GM12878 (cell line): ENCODE measurements around the gene EIF6. TPM values are rescaled to one million over a fixed set of nuclear protein-coding genes. Genes with fewer than 3 reads are reported as not detected.
A peak's percentile ranks its signal among the peaks of the same experiment; 100 is the strongest.

Experiments
- ATAC-seq: fragments of 200-7000 bp; cut with Tn5 transposase; 3 replicates; pipeline ENCODE4 v1.9.1; 2020; ENCODE audit warnings: mild to moderate bottlenecking, moderate library complexity
- BruUV-seq: library from RNA; stranded (reverse); fragments of 400-500 nt; replicated peaks from 2 replicates; lab custom pipeline; 2021; lab: Mats Ljungman, UMichigan
- CTCF ChIA-PET: fragments of 300-600 bp; sonication (Branson Sonifier 250); formaldehyde crosslinking; extraction: SDS; loops from one replicate; lab custom pipeline; 2021; ENCODE audit warnings: inconsistent platforms; lab: Yijun Ruan, JAX
- POLR2A ChIA-PET: fragments of 350-600 bp; formaldehyde crosslinking; extraction: SDS; loops from one replicate; lab custom pipeline; 2021; ENCODE audit warnings: inconsistent platforms; lab: Charles Lee
- RAD21 ChIA-PET: fragments of 300-600 bp; sonication (Branson Sonifier 250); formaldehyde crosslinking; loops from one replicate; lab custom pipeline; 2023; ENCODE audit warnings: antibody characterized with exemption; ENCODE audit not compliant: unreplicated experiment; lab: Charles Lee
- SMC1A ChIA-PET: fragments of 300-600 bp; sonication (Branson Sonifier 250); formaldehyde crosslinking; loops from one replicate; lab custom pipeline; 2023; ENCODE audit not compliant: unreplicated experiment, uncharacterized antibody; lab: Charles Lee
- DNase-seq: peaks from one replicate; pipeline ENCODE4 v3.0.0-alpha.2; 2011; ENCODE audit warnings: low read depth, low spot score
- FAIRE-seq: peaks from 3 replicates; lab custom pipeline; 2011; peaks lifted over from hg19 to GRCh38; lab: Jason Lieb, UNC
- H2AFZ ChIP-seq: 2 replicates; pipeline ENCODE4 v1.6.0; 2011; ENCODE audit warnings: low read depth, low read length, control low read depth; ENCODE audit not compliant: control insufficient read depth
- H3K27ac ChIP-seq: 2 replicates; pipeline ENCODE4 v1.5.1; 2011; ENCODE audit warnings: control low read depth; ENCODE audit not compliant: control insufficient read depth, insufficient read depth
- H3K27me3 ChIP-seq, 2 experiments: replicated peaks in 1 of 2; 2 replicates each; pipeline versions ENCODE4 v1.6.0 to v1.6.1; 2011; ENCODE audit warnings: low read length in 1 of 2; ENCODE audit not compliant: control insufficient read depth in 2 of 2, insufficient read depth in 2 of 2
- H3K36me3 ChIP-seq, 2 experiments: 2 replicates each; pipeline ENCODE4 v1.5.1; 2011; ENCODE audit warnings: low read length in 1 of 2; ENCODE audit not compliant: control insufficient read depth in 2 of 2, insufficient read depth in 2 of 2
- H3K4me1 ChIP-seq: 2 replicates; pipeline ENCODE4 v1.6.1; 2011; ENCODE audit warnings: mild to moderate bottlenecking, low read length, moderate library complexity, mixed read lengths; ENCODE audit not compliant: control insufficient read depth, insufficient read depth
- H3K4me2 ChIP-seq: 2 replicates; pipeline ENCODE4 v1.6.0; 2011; ENCODE audit warnings: control low read depth; ENCODE audit not compliant: control insufficient read depth, insufficient read depth
- H3K4me3 ChIP-seq: fragments of 200-600 bp; sonication (generic); 2 replicates; pipeline ENCODE4 v1.5.1; 2016
- H3K79me2 ChIP-seq: 2 replicates; pipeline ENCODE4 v1.6.0; 2011; ENCODE audit warnings: low read length; ENCODE audit not compliant: control insufficient read depth, insufficient read depth
- H3K9ac ChIP-seq: 2 replicates; pipeline ENCODE4 v1.8.0; 2011; ENCODE audit warnings: low read length, control low read depth, mixed read lengths; ENCODE audit not compliant: control insufficient read depth, insufficient read depth
- H3K9me3 ChIP-seq: replicated peaks from 3 replicates; pipeline ENCODE4 v1.5.1; 2011; ENCODE audit warnings: mild to moderate bottlenecking, low read length; ENCODE audit not compliant: control insufficient read depth, insufficient read depth
- H4K20me1 ChIP-seq: 2 replicates; pipeline ENCODE4 v1.6.0; 2011; ENCODE audit not compliant: control insufficient read depth, insufficient read depth
- ASH2L ChIP-seq: fragments of 300-600, 200-600 bp; sonication (generic); IDR thresholded peaks from 2 replicates; pipeline ENCODE4 v1.6.1; 2017; ENCODE audit warnings: low read depth, mild to moderate bottlenecking, borderline replicate concordance
- ATF3 ChIP-seq: IDR thresholded peaks from 2 replicates; pipeline ENCODE4 v1.6.1; 2011; ENCODE audit warnings: low read depth, mild to moderate bottlenecking, low read length, moderate library complexity, borderline replicate concordance; ENCODE audit errors: extremely low read depth
- CTCF ChIP-seq, 3 experiments: IDR thresholded peaks in 2 of 3; conservative IDR thresholded peaks in 1 of 3; 2 replicates each; pipeline ENCODE4 v1.5.1; 2011; ENCODE audit warnings: low read depth in 3 of 3, low read length in 3 of 3, mild to moderate bottlenecking in 3 of 3, control low read depth in 2 of 3, moderate library complexity in 2 of 3, inconsistent platforms in 1 of 3, mixed read lengths in 1 of 3; ENCODE audit not compliant: control insufficient read depth in 2 of 3, insufficient read depth in 1 of 3; ENCODE audit errors: extremely low read depth in 1 of 3
- RAD21 ChIP-seq: IDR thresholded peaks from 2 replicates; pipeline ENCODE4 v1.6.1; 2011; ENCODE audit warnings: mild to moderate bottlenecking, low read depth, low read length, moderate library complexity; ENCODE audit not compliant: insufficient read depth
- RCOR1 ChIP-seq: conservative IDR thresholded peaks from 2 replicates; pipeline ENCODE4 v1.6.1; 2012; ENCODE audit warnings: low read depth, low read length, improper control_type of control experiment
- SREBF1 ChIP-seq: IDR thresholded peaks from 2 replicates; pipeline ENCODE4 v1.6.1; 2012; ENCODE audit warnings: mild to moderate bottlenecking, low read length
- STAT1 ChIP-seq: fragments of 450-650 bp; conservative IDR thresholded peaks from 2 replicates; pipeline ENCODE4 v1.6.1; 2014; ENCODE audit warnings: antibody characterized with exemption, mild to moderate bottlenecking
- USF2 ChIP-seq: IDR thresholded peaks from 2 replicates; pipeline ENCODE4 v1.6.1; 2011; ENCODE audit warnings: low read depth, low read length, improper control_type of control experiment, borderline replicate concordance
- ZNF217 ChIP-seq: fragments of 450-650 bp; IDR thresholded peaks from 2 replicates; pipeline ENCODE4 v1.6.1; 2017; ENCODE audit warnings: antibody characterized with exemption, mild to moderate bottlenecking
- WGBS: methylation state at CpG from one replicate; pipeline ENCODE4 v1.1.6; 2016; ENCODE audit warnings: low lambda C conversion rate; ENCODE audit not compliant: insufficient replicate concordance, insufficient coverage; ENCODE audit errors: missing lambda C conversion rate; 5-methylcytosine and 5-hydroxymethylcytosine counted together
- in situ Hi-C: fragments of 300-500 bp; cut with MboI; formaldehyde crosslinking; loops from 9 replicates; pipeline ENCODE4 v1.14.3; 2018; ENCODE audit warnings: mixed read lengths
- intact Hi-C: fragments of 100-400 bp; cut with micrococcal nuclease; formaldehyde crosslinking; loops from one replicate; pipeline ENCODE4 v1.14.2; 2022; ENCODE audit not compliant: unreplicated experiment
- polyA plus RNA-seq, 11 experiments: library from polyadenylated mRNA; depleted of rRNA in 4 of 11; unstranded in 6 of 11; stranded (reverse) in 5 of 11; fragments of >200 nt; fragmentation: Nextera tagmentation in 4 of 11; fragmentation: Illumina TruSeq in 1 of 11; extraction: Ambion mirVana in 4 of 11; extraction: Trizol in 1 of 11; gene quantifications; 1 replicate in 1 of 11; 2 replicates in 10 of 11; pipeline versions ENCODE4 v1.2.1 to v1.2.3, GENCODE V29; 2011 to 2016; ENCODE audit warnings: inconsistent platforms in 2 of 11, missing spikeins in 2 of 11, low read depth in 1 of 11
- total RNA-seq, 4 experiments: library from RNA; depleted of rRNA in 3 of 4; stranded (reverse); fragments of >200 nt in 3 of 4; fragmentation: Illumina TruSeq in 1 of 4; extraction: Trizol in 1 of 4; gene quantifications; 2 replicates each; pipeline versions ENCODE4 v1.2.1 to v1.2.3, GENCODE V29; 2013 to 2021

The EIF6 gene
- total and polyA plus RNA-seq, 10 of the 15 experiments (the other 5 are each of a cell fraction or from before 2014, with no cell fraction given) = 127 to 607 (median 197) TPM

GRCh38 chr20:35306931-35307517 is 22.5 kb upstream of the EIF6 start:
- Histone ChIP-seq H4K20me1 (no peaks in the 10 kb centered on the region), H2AFZ (no peak overlapping the region), H3K4me3 (no peak overlapping the region), H3K36me3 (peaks cover 3 to 5% of the 10 kb centered on the region in 2 experiments; a peak in 3 of 4 replicates), H3K9me3 (no peaks in the 10 kb centered on the region), H3K9ac (no peak overlapping the region), H3K27ac (no peak overlapping the region), H3K4me2 (no peak overlapping the region), H3K79me2 (no peaks in the 10 kb centered on the region), H3K27me3 (no peaks in the 10 kb centered on the region), H3K4me1 (peaks cover 3% of the 10 kb centered on the region)
- DNase-seq (no peak), FAIRE-seq (no peak), ATAC-seq (peak; percentile 55)
- ChIA-PET POLR2A (no interaction called here), RAD21 (no interaction called here), SMC1A (no interaction called here), CTCF (interaction anchor here (0.6 to 7.3 kb wide), 12 partner anchors 9 to 223 kb away, joined by 3 to 81 read pairs (median 4); no protein-coding TSS in a partner anchor)
- intact Hi-C loops = no loop called here
- in situ Hi-C loops = no loop called here
- BruUV-seq = no TSS peak
- 73% methylated on average over 4 of the region's 4 CpGs for WGBS
- no peak for TF ChIP-seq STAT1
- no peak for TF ChIP-seq USF2
- no peak for TF ChIP-seq ATF3
- no peak for TF ChIP-seq ZNF217
- peak; percentile 31 for TF ChIP-seq RAD21
- TF ChIP-seq SREBF1 = no peak
- TF ChIP-seq RCOR1 = no peak
- TF ChIP-seq ASH2L = no peak
- peak; percentile 56 to 71 (median 62) for TF ChIP-seq CTCF (IDR thresholded peaks at IDR 0.05 in 2 of 3, conservative IDR thresholded peaks at IDR 0.05 in 1 of 3; ENCODE audit: control insufficient read depth in 2 of 3, extremely low read depth in 1 of 3, insufficient read depth in 1 of 3, low read depth in 3 of 3, low read length in 3 of 3)
